Testis (tissue), 2 donors: ENCODE measurements around the gene AGO3.

Experiments used
- CTCF ChIP-seq, 3 experiments: fragments of 450-650 bp in 2 of 3; fragments of 200-600 bp in 1 of 3; sonication (generic) in 1 of 3; IDR thresholded peaks; one replicate each; pipeline ENCODE4 v1.5.1; 2016 to 2019; ENCODE audit warnings: antibody characterized with exemption in 3 of 3, mild to moderate bottlenecking in 2 of 3, moderate library complexity in 1 of 3
- POLR2A ChIP-seq: fragments of 450-650 bp; IDR thresholded peaks from one replicate; pipeline ENCODE4 v1.6.1; 2017; ENCODE audit warnings: antibody characterized with exemption, mild to moderate bottlenecking, moderate library complexity

DNA sequence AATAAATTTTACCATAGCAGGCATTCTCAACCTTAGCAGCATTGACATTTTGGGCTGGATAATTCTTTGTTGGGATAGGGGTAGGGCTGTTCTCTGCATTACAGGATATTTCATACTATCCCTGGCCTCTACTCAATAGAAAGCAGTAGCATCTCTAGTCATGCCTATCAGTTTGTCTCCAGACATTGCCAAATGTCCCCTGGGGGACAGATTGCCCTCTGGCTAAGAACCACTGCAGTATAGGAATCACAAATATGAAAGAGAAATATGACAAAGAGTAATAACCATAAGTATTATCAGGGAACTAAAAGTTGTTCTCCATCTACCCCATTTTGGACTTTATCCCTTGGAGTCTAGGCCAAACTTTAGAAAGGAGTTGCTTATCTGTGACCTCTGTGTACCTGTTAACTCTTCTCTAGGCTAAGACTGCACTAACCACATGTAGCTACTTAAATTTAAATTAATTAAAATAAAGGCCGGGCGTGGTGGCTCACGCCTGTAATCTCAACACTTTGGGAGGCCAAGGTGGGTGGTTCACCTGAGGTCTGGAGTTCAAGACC is 76.1 kb downstream of the AGO3 start:
- TF ChIP-seq POLR2A (no peak), CTCF (IDR thresholded peaks at IDR 0.05) (no peak)
